Esophagus squamous epithelium (tissue), 5 donors: Measurements from ENCODE around the gene ADAMTSL2. TPM values are rescaled to one million over a fixed set of nuclear protein-coding genes. Genes with fewer than 3 reads are reported as not detected.

Source experiments
- DNase-seq: peaks from one replicate; lab custom pipeline; 2025; lab: John Stamatoyannopoulos, UW
- H3K27ac ChIP-seq, 4 donors: fragments of 200-600 bp; sonication (generic); one replicate each; pipeline ENCODE4 v1.5.1; 2016 to 2019; ENCODE audit warnings: mild to moderate bottlenecking in 1 of 4
- H3K27me3 ChIP-seq, 4 donors: fragments of 200-600 bp; sonication (generic); 1 replicate in 3 of 4; 2 replicates in 1 of 4; pipeline versions ENCODE4 v1.5.1 to v1.6.0; 2017 to 2021; ENCODE audit warnings: antibody characterized with exemption in 1 of 4
- H3K36me3 ChIP-seq, 3 donors: fragments of 200-600 bp; sonication (generic); one replicate each; pipeline ENCODE4 v1.5.1; 2016 to 2019
- H3K4me1 ChIP-seq, 3 donors: fragments of 200-600 bp; sonication (generic); one replicate each; pipeline ENCODE4 v1.5.1; 2017 to 2019
- H3K4me3 ChIP-seq, 4 donors: fragments of 200-600 bp; sonication (generic); 1 replicate in 3 of 4; 2 replicates in 1 of 4; pipeline ENCODE4 v1.5.1; 2016 to 2019; ENCODE audit warnings: mild to moderate bottlenecking in 2 of 4, moderate library complexity in 1 of 4
- H3K9me3 ChIP-seq, 3 donors: fragments of 200-600 bp; sonication (generic); one replicate each; pipeline ENCODE4 v1.5.1; 2016 to 2019
- POLR2A ChIP-seq, 4 donors: fragments of 450-650 bp; IDR thresholded peaks; one replicate each; pipeline ENCODE4 v1.6.1; 2017; ENCODE audit warnings: antibody characterized with exemption in 4 of 4, mild to moderate bottlenecking in 4 of 4, moderate library complexity in 3 of 4
- WGBS, 2 donors: methylation state at CpG; one replicate each; pipeline ENCODE4 v1.1.5; 2018; 5-methylcytosine and 5-hydroxymethylcytosine counted together
- intact Hi-C: fragments of 100-400 bp; cut with DNase I; formaldehyde crosslinking; loops from one replicate; pipeline ENCODE4 v1.15.0; 2022
- total RNA-seq, 4 donors: library from RNA; depleted of rRNA; stranded (reverse); fragments of >200 nt; gene quantifications; one replicate each; pipeline ENCODE4 v1.1.0, GENCODE V29; 2016
- TF ChIP-seq, protein P1 (sequence below), 6 experiments: fragments of 450-650 bp in 4 of 6; fragments of 200-600 bp in 2 of 6; sonication (generic) in 2 of 6; IDR thresholded peaks; one replicate each; pipeline ENCODE4 v1.5.1; 2016 to 2019; ENCODE audit warnings: antibody characterized with exemption in 6 of 6, mild to moderate bottlenecking in 4 of 6, moderate library complexity in 4 of 6
- donor health status: DM: yes; HTN: yes; CAD: no.

Gene ADAMTSL2
- total RNA-seq, 4 donors from 2014 or later = 1.1 to 2.1 (median 1.4) TPM

DNA sequence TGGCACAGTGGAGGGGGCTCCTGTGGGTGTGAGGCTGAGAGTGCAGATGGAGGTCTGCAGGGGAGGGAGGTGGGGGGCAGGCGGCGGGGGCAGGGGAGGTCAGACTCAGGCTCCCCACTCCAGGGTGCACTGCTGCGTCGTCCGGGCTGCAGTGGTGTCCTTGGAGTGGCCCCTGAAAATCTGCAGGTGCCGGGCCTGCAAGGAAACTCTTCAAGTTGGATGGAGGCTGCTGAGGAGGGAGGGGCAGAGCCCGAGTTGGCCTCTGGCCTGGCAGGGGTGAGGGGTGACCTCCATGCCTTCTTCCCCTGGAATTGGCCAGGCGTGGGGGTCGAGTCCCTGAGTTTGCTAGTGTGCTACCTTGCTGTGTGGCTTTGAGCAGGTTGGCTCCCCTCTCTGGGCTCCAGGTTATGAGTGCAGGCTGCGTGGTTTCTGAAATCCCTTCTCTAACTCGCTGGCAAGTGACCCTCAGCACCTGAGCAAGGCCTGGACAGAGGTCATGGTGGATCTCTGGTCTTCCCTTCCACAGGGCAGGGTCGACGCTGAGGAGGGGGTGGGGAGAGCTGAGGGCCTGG, 888 bp downstream of the ADAMTSL2 start:
- no peak for DNase-seq
- intact Hi-C loops = loop anchor here (10.0 kb wide), 1 partner anchor 199 kb away; the partner anchor contains the start of gene SARDH
- no peaks in the 10 kb centered on the region for H3K9me3 ChIP-seq
- WGBS, 2 donors = 46% methylated on average over 6 of the region's 13 CpGs; no CpG with 5 or more reads in 1 of the 2 donors
- H3K36me3 ChIP-seq = no peaks in the 10 kb centered on the region
- H3K27me3 ChIP-seq = peaks cover 0 to 63% (median 0%) of the 10 kb centered on the region in 4 donors
- peak overlapping the region in 3 of 4 donors; percentile 37 to 59 (median 42) for H3K4me3 ChIP-seq
- no peak for TF ChIP-seq POLR2A (IDR thresholded peaks at IDR 0.05)
- TF ChIP-seq, protein P1, sequence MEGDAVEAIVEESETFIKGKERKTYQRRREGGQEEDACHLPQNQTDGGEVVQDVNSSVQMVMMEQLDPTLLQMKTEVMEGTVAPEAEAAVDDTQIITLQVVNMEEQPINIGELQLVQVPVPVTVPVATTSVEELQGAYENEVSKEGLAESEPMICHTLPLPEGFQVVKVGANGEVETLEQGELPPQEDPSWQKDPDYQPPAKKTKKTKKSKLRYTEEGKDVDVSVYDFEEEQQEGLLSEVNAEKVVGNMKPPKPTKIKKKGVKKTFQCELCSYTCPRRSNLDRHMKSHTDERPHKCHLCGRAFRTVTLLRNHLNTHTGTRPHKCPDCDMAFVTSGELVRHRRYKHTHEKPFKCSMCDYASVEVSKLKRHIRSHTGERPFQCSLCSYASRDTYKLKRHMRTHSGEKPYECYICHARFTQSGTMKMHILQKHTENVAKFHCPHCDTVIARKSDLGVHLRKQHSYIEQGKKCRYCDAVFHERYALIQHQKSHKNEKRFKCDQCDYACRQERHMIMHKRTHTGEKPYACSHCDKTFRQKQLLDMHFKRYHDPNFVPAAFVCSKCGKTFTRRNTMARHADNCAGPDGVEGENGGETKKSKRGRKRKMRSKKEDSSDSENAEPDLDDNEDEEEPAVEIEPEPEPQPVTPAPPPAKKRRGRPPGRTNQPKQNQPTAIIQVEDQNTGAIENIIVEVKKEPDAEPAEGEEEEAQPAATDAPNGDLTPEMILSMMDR (IDR thresholded peaks at IDR 0.05) = no peak
- no peak overlapping the region for H3K27ac ChIP-seq
- H3K4me1 ChIP-seq = peaks cover 5 to 63% (median 26%) of the 10 kb centered on the region in 3 donors

- Histone ChIP-seq H3K9me3 (no peaks in the 10 kb centered on the region), H3K27ac (no peak overlapping the region), H3K4me3 (peak overlapping the region in 1 of 4 donors; percentile 42), H3K4me1 (peaks cover 5 to 67% (median 26%) of the 10 kb centered on the region in 3 donors), H3K36me3 (no peaks in the 10 kb centered on the region), H3K27me3 (peaks cover 0 to 58% (median 0%) of the 10 kb centered on the region in 4 donors)
- DNase-seq = no peak
- intact Hi-C loops = loop anchor here (10.0 kb wide), 1 partner anchor 199 kb away; the partner anchor contains the start of gene SARDH
- WGBS, 2 donors = 78 to 100% methylated on average over 3 to 10 of the region's 11 CpGs
- TF ChIP-seq, protein P1 (IDR thresholded peaks at IDR 0.05) = no peak
- TF ChIP-seq POLR2A (IDR thresholded peaks at IDR 0.05) = no peak
Observed at GRCh38 chr9:133536080-133536479, 1.6 kb downstream of the ADAMTSL2 start.

DNA sequence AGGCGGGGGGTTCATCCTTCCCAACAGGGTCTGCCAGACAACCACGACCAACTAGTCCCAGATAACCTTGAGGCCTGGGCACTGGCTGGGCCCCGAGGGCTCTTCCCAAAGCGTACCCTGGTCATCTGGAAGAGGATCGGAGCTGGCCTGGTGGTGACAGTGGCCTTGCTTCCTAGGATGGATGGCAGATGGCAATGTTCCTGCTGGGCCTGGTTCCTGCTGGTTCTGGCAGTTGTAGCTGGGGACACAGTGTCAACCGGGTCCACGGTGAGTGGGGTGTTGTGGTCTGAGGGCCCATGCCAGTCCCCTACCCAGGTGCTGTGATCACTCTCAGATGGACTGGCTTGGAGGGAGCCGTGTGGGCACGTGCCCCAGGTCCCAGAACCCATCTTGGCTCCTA, 2.0 kb downstream of the ADAMTSL2 start:
- Histone ChIP-seq H3K4me3 (no peak overlapping the region), H3K4me1 (peaks cover 5 to 67% (median 26%) of the 10 kb centered on the region in 3 donors), H3K27ac (no peak overlapping the region), H3K36me3 (no peaks in the 10 kb centered on the region), H3K27me3 (peaks cover 0 to 55% (median 0%) of the 10 kb centered on the region in 4 donors), H3K9me3 (no peaks in the 10 kb centered on the region)
- intact Hi-C loops = loop anchor here (10.0 kb wide), 1 partner anchor 198 kb away; the partner anchor contains the start of gene SARDH
- TF ChIP-seq, protein P1 (IDR thresholded peaks at IDR 0.05) = no peak
- TF ChIP-seq POLR2A (IDR thresholded peaks at IDR 0.05) = no peak
- no peak for DNase-seq
- 100% methylated on average over 2 of the region's 9 CpGs; no CpG with 5 or more reads in 1 of the 2 donors for WGBS, 2 donors

DNA sequence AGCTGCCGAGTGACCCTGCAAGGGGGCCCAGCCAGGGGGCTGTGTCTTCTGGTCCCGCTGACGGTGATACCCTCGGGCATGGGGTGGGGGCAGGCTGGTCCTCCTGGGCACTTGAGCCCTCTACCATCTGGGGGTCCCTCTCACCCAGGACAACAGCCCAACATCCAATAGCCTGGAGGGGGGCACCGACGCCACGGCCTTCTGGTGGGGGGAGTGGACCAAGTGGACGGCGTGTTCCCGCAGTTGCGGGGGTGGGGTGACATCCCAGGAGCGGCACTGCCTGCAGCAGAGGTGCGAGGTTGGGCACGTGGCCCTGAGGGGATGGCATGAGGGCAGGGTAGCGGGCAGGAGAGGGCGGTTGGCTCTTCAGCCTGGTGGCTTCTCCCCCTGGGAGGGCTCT, 2.8 kb downstream of the ADAMTSL2 start:
- TF ChIP-seq POLR2A (IDR thresholded peaks at IDR 0.05) = no peak
- TF ChIP-seq, protein P1 (IDR thresholded peaks at IDR 0.05) = no peak
- no peak overlapping the region for H3K27ac ChIP-seq
- no peak overlapping the region for H3K4me3 ChIP-seq
- no CpG with 5 or more reads among the region's 16 CpGs for WGBS, 2 donors
- no peak for DNase-seq
- no peaks in the 10 kb centered on the region for H3K36me3 ChIP-seq
- H3K4me1 ChIP-seq = peaks cover 5 to 67% (median 26%) of the 10 kb centered on the region in 3 donors
- H3K27me3 ChIP-seq = peaks cover 0 to 50% (median 0%) of the 10 kb centered on the region in 4 donors
- intact Hi-C loops = loop anchor here (10.0 kb wide), 1 partner anchor 198 kb away; the partner anchor contains the start of gene SARDH
- H3K9me3 ChIP-seq = no peaks in the 10 kb centered on the region

- Histone ChIP-seq H3K27me3 (peaks cover 0 to 41% (median 0%) of the 10 kb centered on the region in 4 donors), H3K27ac (no peak overlapping the region), H3K9me3 (no peaks in the 10 kb centered on the region), H3K4me3 (no peak overlapping the region), H3K4me1 (peaks cover 5 to 62% (median 26%) of the 10 kb centered on the region in 3 donors), H3K36me3 (no peaks in the 10 kb centered on the region)
- no peak for TF ChIP-seq POLR2A (IDR thresholded peaks at IDR 0.05)
- TF ChIP-seq, protein P1 (IDR thresholded peaks at IDR 0.05) = no peak
- WGBS, 2 donors = 23% methylated on average over 5 of the region's 14 CpGs; no CpG with 5 or more reads in 1 of the 2 donors
- no peak for DNase-seq
- intact Hi-C loops = loop anchor here (10.0 kb wide), 1 partner anchor 197 kb away; the partner anchor contains the start of gene SARDH
Observed at GRCh38 chr9:133538176-133538575, 3.7 kb downstream of the ADAMTSL2 start.
